Ovary (tissue), 3 donors: ENCODE data around the gene PRDM16.

Experiments
- CTCF ChIP-seq, 3 donors: fragments of 450-650 bp in 2 of 3; fragments of 200-600 bp in 1 of 3; IDR thresholded peaks; one replicate each; pipeline versions ENCODE4 v1.5.1 to v1.8.0; 2016 to 2022; ENCODE audit warnings: antibody characterized with exemption in 3 of 3, mild to moderate bottlenecking in 1 of 3
- POLR2A ChIP-seq: fragments of 450-650 bp; IDR thresholded peaks from one replicate; pipeline ENCODE4 v1.6.1; 2017; ENCODE audit warnings: antibody characterized with exemption, mild to moderate bottlenecking, moderate library complexity
- donor health status: DM: no; HTN: no; CAD: no.

GRCh38 chr1:3049905-3050304, 19.1 kb upstream of the PRDM16 start:
- no peak for TF ChIP-seq CTCF (IDR thresholded peaks at IDR 0.05)
- no peak for TF ChIP-seq POLR2A
